ENCODE data around the gene NTM. TPM values are rescaled to one million over a fixed set of nuclear protein-coding genes. Genes with fewer than 3 reads are reported as not detected.

Gene NTM
- total RNA-seq, 4 donors from 2014 or later, result 1.4 to 5.7 TPM; not detected in 2

DNA sequence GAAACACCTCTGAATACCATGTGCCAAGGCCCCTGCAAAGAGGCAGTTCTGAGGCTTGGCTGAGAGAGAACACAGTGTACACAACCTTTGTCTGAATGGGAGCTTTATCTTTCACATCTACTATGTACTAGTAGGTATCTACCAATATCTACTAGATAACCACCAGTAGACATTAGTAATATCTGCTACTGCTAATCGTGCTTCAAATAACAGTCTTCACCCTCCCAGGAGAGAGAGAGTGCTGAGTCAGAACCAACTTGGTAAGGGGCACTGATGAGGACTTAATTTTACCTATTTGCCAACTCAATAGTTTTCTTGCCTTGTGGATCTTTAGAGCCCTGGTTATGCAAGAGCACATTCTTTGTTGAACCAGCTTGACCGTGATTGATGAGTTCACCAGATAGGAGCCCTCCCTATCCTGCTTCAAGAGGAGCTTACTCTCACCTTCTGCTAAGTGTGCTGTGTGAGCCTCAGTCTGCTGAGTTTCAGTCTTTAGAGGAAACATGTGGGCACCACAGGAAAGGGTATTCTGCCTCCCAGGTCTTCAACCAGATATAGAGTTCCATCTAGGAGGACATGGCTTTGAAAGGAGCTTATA, 967.5 kb downstream of the NTM start:
- intact Hi-C loops (cut with DNase I; ENCODE audit: low total_unique reads), result no loop called here
- no peaks in the 10 kb centered on the region for H3K9me3 ChIP-seq
- no peak overlapping the region for H3K27ac ChIP-seq
- DNase-seq, result no peak
- no peaks in the 10 kb centered on the region for H3K27me3 ChIP-seq
- H3K4me3 ChIP-seq, result no peak overlapping the region
- TF ChIP-seq, protein P1, sequence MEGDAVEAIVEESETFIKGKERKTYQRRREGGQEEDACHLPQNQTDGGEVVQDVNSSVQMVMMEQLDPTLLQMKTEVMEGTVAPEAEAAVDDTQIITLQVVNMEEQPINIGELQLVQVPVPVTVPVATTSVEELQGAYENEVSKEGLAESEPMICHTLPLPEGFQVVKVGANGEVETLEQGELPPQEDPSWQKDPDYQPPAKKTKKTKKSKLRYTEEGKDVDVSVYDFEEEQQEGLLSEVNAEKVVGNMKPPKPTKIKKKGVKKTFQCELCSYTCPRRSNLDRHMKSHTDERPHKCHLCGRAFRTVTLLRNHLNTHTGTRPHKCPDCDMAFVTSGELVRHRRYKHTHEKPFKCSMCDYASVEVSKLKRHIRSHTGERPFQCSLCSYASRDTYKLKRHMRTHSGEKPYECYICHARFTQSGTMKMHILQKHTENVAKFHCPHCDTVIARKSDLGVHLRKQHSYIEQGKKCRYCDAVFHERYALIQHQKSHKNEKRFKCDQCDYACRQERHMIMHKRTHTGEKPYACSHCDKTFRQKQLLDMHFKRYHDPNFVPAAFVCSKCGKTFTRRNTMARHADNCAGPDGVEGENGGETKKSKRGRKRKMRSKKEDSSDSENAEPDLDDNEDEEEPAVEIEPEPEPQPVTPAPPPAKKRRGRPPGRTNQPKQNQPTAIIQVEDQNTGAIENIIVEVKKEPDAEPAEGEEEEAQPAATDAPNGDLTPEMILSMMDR (IDR thresholded peaks at IDR 0.05), result no peak
- TF ChIP-seq POLR2A (IDR thresholded peaks at IDR 0.05), result no peak
- H3K36me3 ChIP-seq, result no peaks in the 10 kb centered on the region
- H3K4me1 ChIP-seq, result no peaks in the 10 kb centered on the region

DNA sequence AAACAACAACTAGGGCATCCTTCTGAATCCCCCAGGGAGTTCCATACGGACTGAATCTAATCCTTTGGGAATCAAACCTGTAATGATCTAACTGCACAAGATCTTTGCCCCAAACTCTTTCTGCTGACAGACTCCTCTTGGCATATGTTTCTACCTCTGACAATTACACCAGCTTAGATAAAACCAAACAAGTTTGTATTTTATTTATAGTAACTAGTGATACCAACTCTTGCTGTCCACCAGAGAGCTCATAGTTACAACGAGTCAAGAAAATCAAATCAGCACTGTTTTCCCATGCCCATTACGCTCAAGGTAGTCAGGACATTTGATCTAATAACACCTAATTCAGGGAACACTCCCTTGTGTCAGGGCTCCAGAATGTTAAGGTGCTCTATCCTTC, 972.0 kb downstream of the NTM start:
- no peak overlapping the region for H3K4me3 ChIP-seq
- H3K9me3 ChIP-seq, result no peaks in the 10 kb centered on the region
- H3K27me3 ChIP-seq, result no peaks in the 10 kb centered on the region
- no peak for DNase-seq
- intact Hi-C loops (cut with DNase I; ENCODE audit: low total_unique reads), result no loop called here
- no peaks in the 10 kb centered on the region for H3K4me1 ChIP-seq
- TF ChIP-seq POLR2A (IDR thresholded peaks at IDR 0.05), result no peak
- TF ChIP-seq, protein P1 (IDR thresholded peaks at IDR 0.05), result no peak
- no peaks in the 10 kb centered on the region for H3K36me3 ChIP-seq
- no peak overlapping the region for H3K27ac ChIP-seq

DNA sequence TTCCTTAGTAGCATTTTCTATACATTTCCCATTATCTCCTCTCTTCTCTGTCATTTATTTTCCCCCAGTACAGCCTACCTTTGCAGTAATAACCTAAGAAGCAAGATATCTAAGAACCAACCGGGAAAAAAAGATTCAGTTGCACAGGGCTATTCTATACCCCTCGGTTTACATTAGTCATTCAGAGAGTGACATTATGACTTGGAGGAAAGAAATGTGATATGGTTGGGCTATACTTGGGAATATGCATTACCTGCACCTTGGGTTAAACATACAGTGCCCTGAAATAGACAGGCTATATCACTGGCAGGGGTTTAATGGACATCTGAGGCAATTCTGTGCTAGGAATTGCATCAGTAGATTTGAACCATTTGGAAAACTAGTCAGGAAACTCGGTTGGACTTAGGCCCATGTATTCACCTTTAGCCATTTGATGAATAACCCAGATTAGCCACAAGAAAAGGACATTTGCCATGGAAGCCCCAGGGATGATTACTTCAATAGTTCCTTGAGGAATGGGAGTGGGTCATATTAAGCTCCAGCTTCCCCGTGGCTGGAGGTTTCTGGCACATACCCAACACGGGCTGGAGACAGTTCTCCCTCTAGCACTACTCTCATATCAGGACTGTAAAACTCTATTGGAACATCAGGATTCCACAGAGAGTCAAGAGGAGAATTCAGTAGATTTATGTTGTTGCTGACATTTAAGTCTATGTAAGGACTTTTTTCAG, 973.2 kb downstream of the NTM start:
- Histone ChIP-seq H3K36me3 (no peaks in the 10 kb centered on the region), H3K4me1 (no peaks in the 10 kb centered on the region), H3K9me3 (no peaks in the 10 kb centered on the region), H3K4me3 (no peak overlapping the region), H3K27me3 (no peaks in the 10 kb centered on the region), H3K27ac (no peak overlapping the region)
- no peak for TF ChIP-seq POLR2A (IDR thresholded peaks at IDR 0.05)
- TF ChIP-seq, protein P1 (IDR thresholded peaks at IDR 0.05), result no peak
- intact Hi-C loops (cut with DNase I; ENCODE audit: low total_unique reads), result no loop called here
- DNase-seq, result no peak

DNA sequence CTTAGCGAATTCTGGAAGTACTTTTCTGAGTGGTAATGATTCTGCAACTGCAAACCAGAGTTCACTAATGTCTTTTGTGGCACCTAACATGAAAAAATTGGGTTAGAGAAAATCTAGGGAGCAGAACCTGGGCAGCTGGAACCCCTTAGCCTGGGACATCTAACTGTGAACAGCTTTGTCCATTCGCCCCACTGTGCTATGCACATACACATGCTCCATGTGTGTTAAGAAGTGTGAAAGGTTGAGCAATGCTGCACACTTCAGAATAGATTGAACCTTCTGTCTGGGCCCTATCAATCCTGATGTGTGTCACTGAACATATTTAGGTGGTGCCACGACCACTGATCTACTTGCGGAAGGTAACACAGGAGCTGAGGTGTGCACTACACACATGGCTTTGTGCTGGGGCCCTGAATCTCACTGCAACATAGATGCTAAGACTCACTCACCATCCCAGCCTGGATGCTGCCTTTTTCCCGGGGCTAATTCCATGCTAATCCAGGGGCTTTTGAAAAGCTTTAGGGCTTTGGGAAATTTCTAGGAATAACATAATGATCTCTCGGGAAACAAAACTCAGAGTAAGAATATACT, 976.2 kb downstream of the NTM start:
- TF ChIP-seq, protein P1 (IDR thresholded peaks at IDR 0.05), result no peak
- no peak for TF ChIP-seq POLR2A (IDR thresholded peaks at IDR 0.05)
- Histone ChIP-seq H3K36me3 (no peaks in the 10 kb centered on the region), H3K9me3 (no peaks in the 10 kb centered on the region), H3K4me1 (no peaks in the 10 kb centered on the region), H3K4me3 (no peak overlapping the region), H3K27me3 (no peaks in the 10 kb centered on the region), H3K27ac (no peak overlapping the region)
- intact Hi-C loops (cut with DNase I; ENCODE audit: low total_unique reads), result no loop called here
- DNase-seq, result no peak

Measured in uterus (tissue), 4 donors.